OCI-LY1 (cell line): ENCODE results near the gene EMC1.

Experiments
- EZH2 ChIP-seq: fragments of 200-600 bp; sonication (generic), shearing (Covaris generic); IDR thresholded peaks from 2 replicates; pipeline ENCODE4 v1.8.0; 2017; ENCODE audit warnings: borderline replicate concordance, mixed run types, mild to moderate bottlenecking, antibody characterized with exemption, low read length, moderate library complexity, mixed read lengths
- TF ChIP-seq, protein P1 (sequence below): fragments of 200-600 bp; sonication (generic), shearing (Covaris generic); IDR thresholded peaks from 2 replicates; pipeline ENCODE4 v1.5.1; 2017; ENCODE audit warnings: mild to moderate bottlenecking, antibody characterized with exemption, low read length, moderate library complexity, mixed read lengths

DNA sequence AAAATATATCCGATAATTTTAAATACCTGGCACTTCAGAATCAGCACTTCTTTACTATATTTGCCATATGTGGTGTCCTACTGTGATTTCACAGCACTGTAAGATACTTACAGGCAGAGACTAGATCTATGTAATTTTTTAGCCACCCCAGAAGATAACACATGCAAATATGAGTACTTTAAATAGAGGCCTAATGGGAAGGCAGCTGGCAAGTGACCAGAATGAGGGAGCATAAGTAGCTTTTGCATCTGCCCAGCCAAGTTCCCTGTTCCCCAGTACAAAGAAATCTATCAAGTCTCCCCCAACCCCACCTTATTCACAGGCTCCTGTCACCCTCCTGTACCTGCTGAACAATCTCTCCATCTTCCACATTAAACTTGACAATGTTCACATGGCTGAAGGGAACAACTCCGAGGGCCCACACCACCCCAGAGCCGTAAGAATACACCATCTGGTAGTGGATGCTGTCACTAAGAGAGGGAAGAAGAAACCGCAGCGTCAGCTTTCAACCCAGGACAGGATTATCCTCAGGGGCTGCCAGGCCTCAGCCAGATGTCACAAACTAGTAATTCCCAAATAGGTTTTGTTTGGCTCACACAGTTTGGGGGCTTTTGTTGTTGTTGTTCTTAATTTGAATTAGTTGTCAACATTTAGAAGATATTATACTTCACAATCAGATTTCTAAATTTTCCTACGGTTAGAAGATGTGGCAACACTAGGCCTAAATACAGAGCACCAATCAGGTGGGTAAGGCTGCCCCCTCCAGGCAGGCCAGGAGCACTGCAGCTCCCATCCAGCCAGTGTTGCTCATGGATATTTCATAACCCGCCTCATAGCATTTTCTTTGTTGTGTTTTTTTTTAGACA is 10.4 kb downstream of the EMC1 start:
- TF ChIP-seq EZH2, result no peak
- TF ChIP-seq, protein P1, sequence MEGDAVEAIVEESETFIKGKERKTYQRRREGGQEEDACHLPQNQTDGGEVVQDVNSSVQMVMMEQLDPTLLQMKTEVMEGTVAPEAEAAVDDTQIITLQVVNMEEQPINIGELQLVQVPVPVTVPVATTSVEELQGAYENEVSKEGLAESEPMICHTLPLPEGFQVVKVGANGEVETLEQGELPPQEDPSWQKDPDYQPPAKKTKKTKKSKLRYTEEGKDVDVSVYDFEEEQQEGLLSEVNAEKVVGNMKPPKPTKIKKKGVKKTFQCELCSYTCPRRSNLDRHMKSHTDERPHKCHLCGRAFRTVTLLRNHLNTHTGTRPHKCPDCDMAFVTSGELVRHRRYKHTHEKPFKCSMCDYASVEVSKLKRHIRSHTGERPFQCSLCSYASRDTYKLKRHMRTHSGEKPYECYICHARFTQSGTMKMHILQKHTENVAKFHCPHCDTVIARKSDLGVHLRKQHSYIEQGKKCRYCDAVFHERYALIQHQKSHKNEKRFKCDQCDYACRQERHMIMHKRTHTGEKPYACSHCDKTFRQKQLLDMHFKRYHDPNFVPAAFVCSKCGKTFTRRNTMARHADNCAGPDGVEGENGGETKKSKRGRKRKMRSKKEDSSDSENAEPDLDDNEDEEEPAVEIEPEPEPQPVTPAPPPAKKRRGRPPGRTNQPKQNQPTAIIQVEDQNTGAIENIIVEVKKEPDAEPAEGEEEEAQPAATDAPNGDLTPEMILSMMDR, result peak; percentile 85
